Mucosa of descending colon (tissue), 3 donors: ENCODE measurements around the gene RSF1. TPM values are rescaled to one million over a fixed set of nuclear protein-coding genes. Genes with fewer than 3 reads are reported as not detected.

ENCODE experiments used
- ATAC-seq: fragments of 200-7000 bp; cut with Tn5 transposase; one replicate; pipeline ENCODE4 v1.9.1; 2020; ENCODE audit warnings: mild to moderate bottlenecking, moderate library complexity
- DNase-seq, 3 donors: peaks; one replicate each; pipeline ENCODE4 v3.0.0-alpha.2; 2020
- H3K36me3 ChIP-seq: fragments of 200-600 bp; one replicate; pipeline ENCODE4 v1.8.0; 2021; ENCODE audit warnings: low read depth, mild to moderate bottlenecking
- H3K4me1 ChIP-seq: fragments of 200-600 bp; one replicate; pipeline ENCODE4 v1.8.0; 2021; ENCODE audit warnings: low read depth, mild to moderate bottlenecking
- H3K4me3 ChIP-seq: fragments of 200-600 bp; one replicate; pipeline ENCODE4 v1.8.0; 2021; ENCODE audit warnings: mild to moderate bottlenecking
- H3K9me3 ChIP-seq: fragments of 200-600 bp; one replicate; pipeline ENCODE4 v1.8.0; 2021; ENCODE audit warnings: mild to moderate bottlenecking
- intact Hi-C, 2 donors: fragments of 100-400 bp; cut with DNase I in 1 of 2; cut with micrococcal nuclease in 1 of 2; formaldehyde crosslinking; loops; one replicate each; pipeline versions ENCODE4 v1.11.0 to v1.11.1; 2022; cut with DNase I, micrococcal nuclease
- total RNA-seq, 3 donors: library from RNA; stranded (reverse); fragmentation: NEBNext Ultra II Directional in 2 of 3; extraction: Animal tissue kit (Norgen Biotek cat#: 25700) in 2 of 3; gene quantifications; one replicate each; pipeline versions ENCODE4 v1.2.1 to v1.2.4, GENCODE V29; 2021 to 2023
- TF ChIP-seq, protein P1 (sequence below): fragments of 200-600 bp; IDR thresholded peaks from one replicate; pipeline ENCODE4 v1.8.0; 2022; ENCODE audit warnings: antibody characterized with exemption, mild to moderate bottlenecking
- donor health status: DM: no; HTN: no; CAD: no; lungs with moderate emphysema.
- donor health status: DM: no; HTN: no; CAD: no.
- donor health status: DM: no; HTN: yes; CAD: no.

Gene RSF1
- total RNA-seq, 3 donors from 2014 or later = 43.7 to 80.2 (median 44.4) TPM

DNA sequence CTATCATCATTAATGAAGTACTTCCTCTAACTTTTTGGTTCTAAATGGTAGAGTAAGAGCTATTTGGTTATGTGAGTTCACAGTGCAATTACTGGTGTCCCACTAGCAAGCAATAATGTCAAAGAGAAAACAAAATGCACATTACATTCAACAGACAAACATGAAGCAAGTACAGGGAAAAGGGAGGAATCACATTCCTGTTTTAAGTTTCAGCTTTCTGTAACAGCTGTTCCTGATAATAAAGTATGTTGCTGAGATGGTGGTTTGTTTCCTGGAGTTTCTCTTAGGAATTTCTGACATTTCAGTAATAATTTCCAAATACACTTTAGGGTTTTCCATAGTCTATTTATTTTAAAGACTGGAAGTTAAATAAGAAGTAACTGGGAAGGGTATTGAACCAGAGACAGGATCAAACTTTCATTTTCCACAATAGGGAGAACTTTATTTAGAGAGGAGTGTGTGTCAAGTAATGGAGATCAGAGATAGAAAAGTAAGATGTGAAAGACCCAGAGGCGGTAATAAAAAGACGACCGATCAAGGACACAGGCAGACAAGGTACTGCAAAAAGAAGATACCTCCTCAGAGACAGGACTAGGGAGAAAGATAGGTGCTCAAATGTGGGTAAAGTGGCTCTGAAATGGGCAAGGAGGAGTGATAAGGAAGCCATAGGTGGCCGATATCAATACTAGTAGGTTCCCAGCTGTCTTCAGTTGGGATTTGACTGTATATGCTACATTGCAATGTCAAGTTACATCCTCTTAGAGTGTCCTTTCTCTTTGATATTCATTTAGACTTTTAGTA is 162.1 kb downstream of the RSF1 start:
- no peaks in the 10 kb centered on the region for H3K9me3 ChIP-seq
- no peaks in the 10 kb centered on the region for H3K36me3 ChIP-seq
- TF ChIP-seq, protein P1, sequence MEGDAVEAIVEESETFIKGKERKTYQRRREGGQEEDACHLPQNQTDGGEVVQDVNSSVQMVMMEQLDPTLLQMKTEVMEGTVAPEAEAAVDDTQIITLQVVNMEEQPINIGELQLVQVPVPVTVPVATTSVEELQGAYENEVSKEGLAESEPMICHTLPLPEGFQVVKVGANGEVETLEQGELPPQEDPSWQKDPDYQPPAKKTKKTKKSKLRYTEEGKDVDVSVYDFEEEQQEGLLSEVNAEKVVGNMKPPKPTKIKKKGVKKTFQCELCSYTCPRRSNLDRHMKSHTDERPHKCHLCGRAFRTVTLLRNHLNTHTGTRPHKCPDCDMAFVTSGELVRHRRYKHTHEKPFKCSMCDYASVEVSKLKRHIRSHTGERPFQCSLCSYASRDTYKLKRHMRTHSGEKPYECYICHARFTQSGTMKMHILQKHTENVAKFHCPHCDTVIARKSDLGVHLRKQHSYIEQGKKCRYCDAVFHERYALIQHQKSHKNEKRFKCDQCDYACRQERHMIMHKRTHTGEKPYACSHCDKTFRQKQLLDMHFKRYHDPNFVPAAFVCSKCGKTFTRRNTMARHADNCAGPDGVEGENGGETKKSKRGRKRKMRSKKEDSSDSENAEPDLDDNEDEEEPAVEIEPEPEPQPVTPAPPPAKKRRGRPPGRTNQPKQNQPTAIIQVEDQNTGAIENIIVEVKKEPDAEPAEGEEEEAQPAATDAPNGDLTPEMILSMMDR = no peak
- ATAC-seq (no peak), DNase-seq (no peak)
- no peak overlapping the region for H3K4me3 ChIP-seq
- intact Hi-C loops = no loop called here
- H3K4me1 ChIP-seq = no peaks in the 10 kb centered on the region

DNA sequence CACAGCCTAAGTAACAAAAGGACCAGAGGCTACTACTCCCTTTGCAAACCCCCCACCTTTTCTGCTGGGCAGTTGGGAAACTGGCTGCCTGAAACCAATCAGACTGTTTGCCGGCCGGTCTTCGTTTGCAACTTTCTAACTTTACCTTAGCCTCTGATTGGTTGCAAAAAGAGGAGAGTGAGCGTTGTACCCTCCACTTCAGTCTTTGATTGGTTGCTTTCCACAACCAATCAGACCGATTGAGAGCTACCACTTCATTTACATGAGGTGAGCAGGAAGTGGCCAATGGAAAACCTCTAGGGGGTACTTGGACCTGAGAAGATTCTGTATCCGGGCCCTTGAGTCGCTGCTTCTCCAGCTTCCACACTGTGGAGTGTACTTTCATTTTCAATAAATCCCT is 164.2 kb downstream of the RSF1 start:
- DNase-seq (no peak), ATAC-seq (no peak)
- Histone ChIP-seq H3K9me3 (no peaks in the 10 kb centered on the region), H3K36me3 (no peaks in the 10 kb centered on the region), H3K4me1 (no peaks in the 10 kb centered on the region), H3K4me3 (no peak overlapping the region)
- intact Hi-C loops = no loop called here
- TF ChIP-seq, protein P1 = no peak

DNA sequence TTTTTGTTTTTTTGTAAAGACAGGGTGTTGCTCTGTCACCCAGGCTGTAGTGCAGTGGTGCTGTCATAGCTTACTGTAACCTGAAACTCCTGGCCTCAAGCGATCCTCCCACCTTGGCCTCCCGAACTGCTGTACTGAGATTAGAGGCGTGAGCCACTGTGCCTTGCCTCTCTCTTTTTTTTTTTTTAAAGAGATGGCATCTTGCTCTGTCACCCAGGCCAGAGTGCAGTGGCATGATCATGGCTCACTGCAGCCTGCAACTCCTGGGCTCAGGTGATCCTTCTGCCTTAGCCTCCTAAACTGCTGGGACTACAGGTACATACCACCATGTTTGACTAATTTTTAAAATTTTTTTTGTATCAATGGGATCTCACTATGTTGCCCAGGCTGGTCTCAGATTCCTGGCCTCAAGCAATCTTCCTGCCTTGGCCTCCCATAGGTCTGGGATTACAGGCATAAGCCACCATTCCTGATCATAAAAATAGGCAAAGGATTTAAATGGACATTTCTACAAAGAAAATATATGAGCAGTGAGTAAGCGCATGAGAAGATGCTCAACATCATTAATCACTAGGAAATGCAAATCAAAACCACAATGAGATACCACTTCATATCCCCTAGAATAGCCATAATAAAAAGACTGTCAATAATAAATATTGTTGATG is 165.6 kb downstream of the RSF1 start:
- DNase-seq = no peak
- H3K9me3 ChIP-seq = no peaks in the 10 kb centered on the region
- no peaks in the 10 kb centered on the region for H3K36me3 ChIP-seq
- no peaks in the 10 kb centered on the region for H3K4me1 ChIP-seq
- ATAC-seq = no peak
- H3K4me3 ChIP-seq = no peak overlapping the region
- TF ChIP-seq, protein P1 = no peak
- intact Hi-C loops = no loop called here

DNA sequence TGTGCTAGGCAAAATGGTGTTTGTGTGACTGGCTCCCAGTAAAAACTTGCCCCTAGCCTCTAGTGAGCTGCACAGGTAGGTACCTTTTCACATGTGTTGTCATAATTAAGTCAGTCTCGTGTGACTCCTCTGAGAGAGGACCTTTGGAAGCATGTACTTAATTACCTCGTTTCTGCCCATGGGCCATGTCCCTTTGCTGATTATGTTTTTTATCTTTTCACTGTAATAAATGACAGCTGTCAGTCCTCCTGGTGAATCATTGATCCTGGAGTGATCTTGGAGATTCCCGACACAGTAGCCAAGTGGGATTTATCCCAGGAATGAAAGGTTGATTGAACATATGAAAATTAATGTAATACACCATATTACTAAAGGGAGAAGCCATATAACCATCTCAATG is 170.4 kb downstream of the RSF1 start:
- no peak for ATAC-seq
- H3K4me3 ChIP-seq = no peak overlapping the region
- no peaks in the 10 kb centered on the region for H3K4me1 ChIP-seq
- no peaks in the 10 kb centered on the region for H3K9me3 ChIP-seq
- TF ChIP-seq, protein P1 = no peak
- intact Hi-C loops = no loop called here
- no peaks in the 10 kb centered on the region for H3K36me3 ChIP-seq
- DNase-seq = no peak

DNA sequence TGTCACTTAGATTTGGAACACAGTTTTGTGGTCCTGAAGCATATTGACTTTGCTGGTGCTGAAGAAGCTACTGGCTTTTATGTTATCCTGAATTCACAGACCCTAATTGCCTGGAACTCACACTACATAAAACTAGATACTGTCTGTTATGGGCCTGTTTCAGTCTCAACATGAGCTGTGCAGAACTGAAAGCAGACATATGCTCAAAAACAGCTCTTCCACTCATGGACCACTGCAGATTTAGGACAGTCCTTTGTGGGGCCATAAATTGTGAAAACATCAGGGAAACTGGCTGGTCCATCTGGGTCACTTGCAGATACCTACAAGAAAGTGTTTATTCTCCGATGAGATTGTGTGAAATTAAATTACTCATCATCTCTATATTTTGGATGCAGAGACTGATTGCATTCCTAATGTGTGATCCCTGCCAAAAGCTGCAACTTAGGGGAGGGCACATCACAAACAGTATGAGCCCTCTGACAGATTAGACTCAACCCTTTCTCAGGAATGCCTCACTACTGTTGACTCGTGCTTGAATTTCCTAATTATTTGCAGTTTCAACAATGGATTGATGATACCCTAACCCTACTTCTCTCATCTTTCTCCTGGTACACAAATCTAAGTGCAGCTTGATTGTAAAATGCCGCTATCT is 172.7 kb downstream of the RSF1 start:
- H3K36me3 ChIP-seq = no peaks in the 10 kb centered on the region
- TF ChIP-seq, protein P1 = no peak
- H3K4me3 ChIP-seq = no peak overlapping the region
- ATAC-seq = no peak
- H3K9me3 ChIP-seq = no peaks in the 10 kb centered on the region
- intact Hi-C loops = no loop called here
- H3K4me1 ChIP-seq = no peaks in the 10 kb centered on the region
- DNase-seq = no peak
